ENCODE data around the gene ETS1.

Gene ETS1

DNA sequence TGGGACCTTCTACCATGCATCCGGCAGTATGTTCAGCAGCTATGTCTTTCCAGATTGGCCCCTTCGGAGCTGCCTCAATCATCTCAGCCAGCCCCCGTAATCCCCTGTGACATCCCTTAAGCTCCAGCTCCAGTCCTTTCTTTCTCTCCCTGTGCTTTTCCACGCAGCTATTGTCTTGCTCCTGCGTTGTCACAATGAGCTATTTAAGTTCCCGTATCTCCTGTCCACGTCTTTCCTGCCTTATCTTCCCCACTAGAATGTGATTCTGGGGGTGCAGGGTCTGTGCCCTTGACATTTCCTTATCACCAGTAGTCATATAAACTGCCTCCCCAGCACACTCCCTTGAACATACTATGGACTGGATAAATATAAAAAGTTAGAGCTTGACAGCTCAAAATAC lies 5.1 kb upstream of the ETS1 start:
- ATAC-seq (ENCODE audit: low read depth) (no peak), DNase-seq (ENCODE audit: low spot score) (no peak)
- no peaks in the 10 kb centered on the region for H3K36me3 ChIP-seq (ENCODE audit: low read depth)
- H3K27ac ChIP-seq (ENCODE audit: poor library complexity, severe bottlenecking) = no peak overlapping the region
- no peak overlapping the region for H3K4me3 ChIP-seq (ENCODE audit: severe bottlenecking)
- no peaks in the 10 kb centered on the region for H3K9me3 ChIP-seq (ENCODE audit: severe bottlenecking)
- no peaks in the 10 kb centered on the region for H3K4me1 ChIP-seq (ENCODE audit: insufficient read depth, poor library complexity, severe bottlenecking)
- TF ChIP-seq, protein P1, sequence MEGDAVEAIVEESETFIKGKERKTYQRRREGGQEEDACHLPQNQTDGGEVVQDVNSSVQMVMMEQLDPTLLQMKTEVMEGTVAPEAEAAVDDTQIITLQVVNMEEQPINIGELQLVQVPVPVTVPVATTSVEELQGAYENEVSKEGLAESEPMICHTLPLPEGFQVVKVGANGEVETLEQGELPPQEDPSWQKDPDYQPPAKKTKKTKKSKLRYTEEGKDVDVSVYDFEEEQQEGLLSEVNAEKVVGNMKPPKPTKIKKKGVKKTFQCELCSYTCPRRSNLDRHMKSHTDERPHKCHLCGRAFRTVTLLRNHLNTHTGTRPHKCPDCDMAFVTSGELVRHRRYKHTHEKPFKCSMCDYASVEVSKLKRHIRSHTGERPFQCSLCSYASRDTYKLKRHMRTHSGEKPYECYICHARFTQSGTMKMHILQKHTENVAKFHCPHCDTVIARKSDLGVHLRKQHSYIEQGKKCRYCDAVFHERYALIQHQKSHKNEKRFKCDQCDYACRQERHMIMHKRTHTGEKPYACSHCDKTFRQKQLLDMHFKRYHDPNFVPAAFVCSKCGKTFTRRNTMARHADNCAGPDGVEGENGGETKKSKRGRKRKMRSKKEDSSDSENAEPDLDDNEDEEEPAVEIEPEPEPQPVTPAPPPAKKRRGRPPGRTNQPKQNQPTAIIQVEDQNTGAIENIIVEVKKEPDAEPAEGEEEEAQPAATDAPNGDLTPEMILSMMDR (IDR thresholded peaks at IDR 0.05; ENCODE audit: poor library complexity, severe bottlenecking) = no peak
- H3K27me3 ChIP-seq (ENCODE audit: insufficient read depth, poor library complexity, severe bottlenecking) = no peaks in the 10 kb centered on the region

DNA sequence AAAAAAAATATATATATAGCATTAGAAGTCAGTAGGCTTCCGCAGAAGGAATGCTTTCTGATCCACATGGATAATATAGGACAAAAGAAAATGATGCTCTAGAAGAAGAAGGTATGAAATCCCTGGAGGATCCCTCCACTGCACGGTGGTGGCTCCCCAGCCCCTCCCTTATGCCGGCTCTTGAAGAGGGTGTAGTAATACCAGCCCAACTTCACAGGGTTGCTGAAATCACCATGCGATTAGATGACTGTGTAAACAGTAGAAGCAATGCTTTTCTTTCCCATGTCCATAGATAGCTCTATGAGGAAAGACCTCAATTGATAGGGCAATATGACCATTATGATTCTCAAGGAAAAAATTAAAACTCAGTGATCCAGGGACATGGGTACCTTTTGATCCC lies 3.2 kb upstream of the ETS1 start:
- no peak for DNase-seq (ENCODE audit: low spot score)
- Histone ChIP-seq H3K36me3 (ENCODE audit: low read depth) (no peaks in the 10 kb centered on the region), H3K4me3 (ENCODE audit: severe bottlenecking) (no peak overlapping the region), H3K27ac (ENCODE audit: poor library complexity, severe bottlenecking) (no peak overlapping the region), H3K9me3 (ENCODE audit: severe bottlenecking) (no peaks in the 10 kb centered on the region), H3K4me1 (ENCODE audit: insufficient read depth, poor library complexity, severe bottlenecking) (no peaks in the 10 kb centered on the region), H3K27me3 (ENCODE audit: insufficient read depth, poor library complexity, severe bottlenecking) (no peaks in the 10 kb centered on the region)
- ATAC-seq (ENCODE audit: low read depth) = no peak
- TF ChIP-seq, protein P1 (IDR thresholded peaks at IDR 0.05; ENCODE audit: poor library complexity, severe bottlenecking) = no peak

DNA sequence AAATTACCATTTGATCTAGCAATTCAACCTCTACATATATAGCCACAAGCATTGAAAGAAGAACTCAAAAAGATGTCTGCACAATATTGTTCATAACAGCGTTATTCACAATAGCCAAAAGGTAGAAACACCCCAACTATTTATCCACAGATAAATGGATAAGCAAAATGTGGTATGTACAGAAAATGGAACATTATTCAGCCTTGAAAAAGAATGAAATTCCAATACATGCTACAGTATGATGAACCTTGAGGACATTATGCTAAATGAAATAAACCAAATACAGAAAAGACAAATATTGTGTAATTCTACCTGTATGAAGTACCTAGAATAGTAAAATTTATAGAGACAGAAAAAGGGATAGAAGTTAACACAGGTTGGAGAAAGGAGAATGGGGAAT lies 2.6 kb upstream of the ETS1 start:
- no peak overlapping the region for H3K27ac ChIP-seq (ENCODE audit: poor library complexity, severe bottlenecking)
- ATAC-seq (ENCODE audit: low read depth) (no peak), DNase-seq (ENCODE audit: low spot score) (no peak)
- H3K36me3 ChIP-seq (ENCODE audit: low read depth) = no peaks in the 10 kb centered on the region
- no peaks in the 10 kb centered on the region for H3K9me3 ChIP-seq (ENCODE audit: severe bottlenecking)
- no peaks in the 10 kb centered on the region for H3K4me1 ChIP-seq (ENCODE audit: insufficient read depth, poor library complexity, severe bottlenecking)
- H3K4me3 ChIP-seq (ENCODE audit: severe bottlenecking) = no peak overlapping the region
- no peaks in the 10 kb centered on the region for H3K27me3 ChIP-seq (ENCODE audit: insufficient read depth, poor library complexity, severe bottlenecking)
- TF ChIP-seq, protein P1 (IDR thresholded peaks at IDR 0.05; ENCODE audit: poor library complexity, severe bottlenecking) = no peak

DNA sequence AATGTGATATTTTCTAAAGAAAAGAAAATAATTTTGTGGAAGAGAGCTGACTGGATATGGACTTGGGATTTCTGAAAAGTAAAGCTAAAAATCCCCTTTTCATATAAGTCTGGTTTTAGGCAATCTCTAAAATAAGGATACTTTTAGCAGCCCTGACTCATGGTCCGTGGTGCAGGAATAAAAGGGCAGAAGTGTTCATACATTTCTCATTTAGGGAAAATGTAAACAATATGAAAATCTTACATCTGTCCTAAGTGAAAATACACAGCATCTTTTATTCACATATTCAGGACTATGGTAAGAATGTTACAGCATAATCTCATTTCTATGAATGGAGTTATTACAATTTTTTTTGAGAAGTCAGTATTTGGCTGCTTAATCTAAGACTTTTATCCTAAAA lies 735 bp upstream of the ETS1 start:
- no peak overlapping the region for H3K4me3 ChIP-seq (ENCODE audit: severe bottlenecking)
- H3K36me3 ChIP-seq (ENCODE audit: low read depth) = no peaks in the 10 kb centered on the region
- TF ChIP-seq, protein P1 (IDR thresholded peaks at IDR 0.05; ENCODE audit: poor library complexity, severe bottlenecking) = no peak
- H3K27ac ChIP-seq (ENCODE audit: poor library complexity, severe bottlenecking) = no peak overlapping the region
- ATAC-seq (ENCODE audit: low read depth) = no peak
- peaks cover 3% of the 10 kb centered on the region for H3K4me1 ChIP-seq (ENCODE audit: insufficient read depth, poor library complexity, severe bottlenecking)
- H3K27me3 ChIP-seq (ENCODE audit: insufficient read depth, poor library complexity, severe bottlenecking) = no peaks in the 10 kb centered on the region
- H3K9me3 ChIP-seq (ENCODE audit: severe bottlenecking) = no peaks in the 10 kb centered on the region
- DNase-seq (ENCODE audit: low spot score) = no peak

DNA sequence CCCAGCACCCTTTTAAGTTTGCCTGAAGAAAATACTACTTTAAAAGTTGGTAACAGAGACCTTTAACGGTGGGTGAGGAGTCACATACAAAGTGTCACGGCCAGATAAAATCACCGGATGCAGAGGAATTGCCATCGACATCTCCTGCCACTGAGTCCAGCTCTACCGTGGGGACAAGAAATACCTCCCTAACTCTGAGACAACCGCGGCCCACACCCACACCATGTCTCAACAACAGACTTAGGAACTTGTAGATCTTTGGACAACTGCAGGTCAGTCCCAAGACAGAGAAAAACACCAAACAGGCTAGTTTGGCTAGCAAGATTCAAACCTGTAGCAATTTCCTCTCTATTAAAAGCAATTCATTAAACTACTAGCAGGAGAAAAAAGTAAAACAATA lies 669 bp downstream of the ETS1 start:
- TF ChIP-seq, protein P1 (IDR thresholded peaks at IDR 0.05; ENCODE audit: poor library complexity, severe bottlenecking) = no peak
- Histone ChIP-seq H3K27ac (ENCODE audit: poor library complexity, severe bottlenecking) (no peak overlapping the region), H3K27me3 (ENCODE audit: insufficient read depth, poor library complexity, severe bottlenecking) (no peaks in the 10 kb centered on the region), H3K36me3 (ENCODE audit: low read depth) (no peaks in the 10 kb centered on the region), H3K9me3 (ENCODE audit: severe bottlenecking) (no peaks in the 10 kb centered on the region), H3K4me1 (ENCODE audit: insufficient read depth, poor library complexity, severe bottlenecking) (peaks cover 12% of the 10 kb centered on the region), H3K4me3 (ENCODE audit: severe bottlenecking) (no peak overlapping the region)
- DNase-seq (ENCODE audit: low spot score) (no peak), ATAC-seq (ENCODE audit: low read depth) (no peak)
